ENCODE results near the gene PEX26.

The PEX26 gene

DNA sequence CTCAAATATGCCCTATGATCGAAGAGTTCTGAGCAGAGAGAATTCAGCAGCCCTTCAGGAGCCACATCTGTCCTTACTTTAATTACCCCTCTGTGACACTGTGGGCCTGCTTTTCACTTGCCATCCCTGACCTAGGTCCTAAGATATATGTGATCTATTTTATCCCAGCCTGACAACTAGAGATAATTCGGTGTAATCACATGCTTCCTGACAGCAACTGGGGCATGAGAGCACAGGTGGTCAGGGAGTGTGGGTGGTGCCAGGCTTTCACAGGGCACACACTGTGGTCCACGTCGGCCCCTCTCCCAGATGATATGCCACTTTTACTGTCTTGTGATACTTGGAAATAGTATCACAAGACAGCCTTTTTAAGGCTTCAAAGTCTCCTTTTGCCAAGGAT, 36.7 kb downstream of the PEX26 start:
- Histone ChIP-seq H2BK5ac (ENCODE audit: low read depth, low read length, poor library complexity) (no peak overlapping the region), H3K23ac (ENCODE audit: low read length) (no peak overlapping the region), H3K27me3 (ENCODE audit: insufficient read depth, low read length) (peaks cover 24% of the 10 kb centered on the region), H3K4ac (ENCODE audit: low read depth, low read length) (no peak overlapping the region), H3K27ac (ENCODE audit: low read depth, low read length) (no peak overlapping the region), H3K4me2 (ENCODE audit: low read length) (no peak overlapping the region), H3K36me3 (ENCODE audit: control insufficient read depth in 1 of 2, insufficient read depth in 2 of 2, low read length in 2 of 2) (no peaks in the 10 kb centered on the region), H3K14ac (ENCODE audit: low read length) (no peak overlapping the region), H2AK5ac (ENCODE audit: low read length) (no peak overlapping the region), H3K9ac (ENCODE audit: low read length) (no peak overlapping the region), H2BK120ac (ENCODE audit: insufficient read depth, low read length, poor library complexity) (no peak overlapping the region), H2AFZ (ENCODE audit: insufficient read depth, low read length, poor library complexity) (no peak overlapping the region), H3K18ac (ENCODE audit: low read length) (no peak overlapping the region), H3K9me3 (ENCODE audit: insufficient read depth, low read depth, low read length) (no peaks in the 10 kb centered on the region), H4K91ac (ENCODE audit: low read depth, low read length) (no peak overlapping the region), H3K4me3 (ENCODE audit: low read depth, low read length) (no peak overlapping the region), H3K4me1 (ENCODE audit: control insufficient read depth in 1 of 2, insufficient read depth in 2 of 2, low read length in 2 of 2) (peaks cover 3 to 8% of the 10 kb centered on the region in 2 experiments), H3K79me2 (ENCODE audit: control insufficient read depth, insufficient read depth, low read length, poor library complexity) (no peaks in the 10 kb centered on the region), H2BK12ac (ENCODE audit: low read length) (no peak overlapping the region), H3K79me1 (ENCODE audit: low read length) (no peaks in the 10 kb centered on the region), H4K8ac (ENCODE audit: low read depth, low read length) (no peak overlapping the region), H4K12ac (ENCODE audit: low read depth, low read length) (no peak overlapping the region)
- no peak for DNase-seq
- WGBS (ENCODE audit: extremely low coverage, insufficient coverage, insufficient read length) = no CpG with 5 or more reads among the region's 4 CpGs

DNA sequence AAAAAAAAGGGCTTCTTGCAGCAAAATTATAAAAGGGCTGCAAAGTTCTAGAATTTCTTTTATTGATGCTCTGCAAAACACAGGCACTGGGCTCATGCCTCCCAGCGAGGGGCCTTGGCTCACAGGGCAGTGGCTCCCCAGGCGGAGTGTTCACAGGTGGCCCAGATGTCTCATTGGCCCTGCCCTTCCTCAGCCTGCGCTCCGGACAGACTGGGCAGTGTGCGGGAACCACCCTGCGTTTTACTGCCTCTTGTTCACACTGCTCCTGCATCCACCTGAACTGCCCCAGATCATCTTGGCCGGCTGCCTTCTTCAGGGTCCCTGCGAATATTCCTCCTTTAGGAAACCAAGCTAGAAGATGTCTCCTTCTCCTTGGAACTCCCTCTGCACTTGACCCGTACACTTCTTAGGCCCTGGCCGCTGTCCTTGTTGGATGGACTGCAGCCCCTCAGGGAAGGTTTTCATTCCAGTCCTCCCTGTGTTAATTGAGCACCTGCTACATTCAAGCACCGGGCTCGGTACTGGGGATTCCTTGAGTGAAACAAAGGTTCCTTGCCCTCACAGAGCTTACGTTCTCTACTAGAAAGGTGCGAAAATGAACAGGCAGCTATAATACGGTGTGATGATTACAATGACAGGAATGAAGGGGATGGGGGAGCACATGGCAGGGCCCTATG, 37.3 kb downstream of the PEX26 start:
- H3K4me1 ChIP-seq (ENCODE audit: control insufficient read depth in 1 of 2, insufficient read depth in 2 of 2, low read length in 2 of 2) = peaks cover 3 to 8% of the 10 kb centered on the region in 2 experiments
- WGBS (ENCODE audit: extremely low coverage, insufficient coverage, insufficient read length) = no CpG with 5 or more reads among the region's 15 CpGs
- H3K23ac ChIP-seq (ENCODE audit: low read length) = no peak overlapping the region
- no peak overlapping the region for H2BK120ac ChIP-seq (ENCODE audit: insufficient read depth, low read length, poor library complexity)
- no peak overlapping the region for H4K91ac ChIP-seq (ENCODE audit: low read depth, low read length)
- H3K27me3 ChIP-seq (ENCODE audit: insufficient read depth, low read length) = peaks cover 18% of the 10 kb centered on the region
- H4K8ac ChIP-seq (ENCODE audit: low read depth, low read length) = no peak overlapping the region
- no peak overlapping the region for H3K4ac ChIP-seq (ENCODE audit: low read depth, low read length)
- no peak overlapping the region for H4K12ac ChIP-seq (ENCODE audit: low read depth, low read length)
- no peak overlapping the region for H3K14ac ChIP-seq (ENCODE audit: low read length)
- no peak overlapping the region for H3K4me3 ChIP-seq (ENCODE audit: low read depth, low read length)
- no peak overlapping the region for H3K9ac ChIP-seq (ENCODE audit: low read length)
- no peak for DNase-seq
- no peak overlapping the region for H2AFZ ChIP-seq (ENCODE audit: insufficient read depth, low read length, poor library complexity)
- no peak overlapping the region for H3K27ac ChIP-seq (ENCODE audit: low read depth, low read length)
- no peak overlapping the region for H3K4me2 ChIP-seq (ENCODE audit: low read length)
- H3K79me1 ChIP-seq (ENCODE audit: low read length) = no peaks in the 10 kb centered on the region
- no peaks in the 10 kb centered on the region for H3K9me3 ChIP-seq (ENCODE audit: insufficient read depth, low read depth, low read length)
- H3K18ac ChIP-seq (ENCODE audit: low read length) = no peak overlapping the region
- H2AK5ac ChIP-seq (ENCODE audit: low read length) = no peak overlapping the region
- H2BK5ac ChIP-seq (ENCODE audit: low read depth, low read length, poor library complexity) = no peak overlapping the region
- no peaks in the 10 kb centered on the region for H3K36me3 ChIP-seq (ENCODE audit: control insufficient read depth in 1 of 2, insufficient read depth in 2 of 2, low read length in 2 of 2)
- no peak overlapping the region for H2BK12ac ChIP-seq (ENCODE audit: low read length)
- no peaks in the 10 kb centered on the region for H3K79me2 ChIP-seq (ENCODE audit: control insufficient read depth, insufficient read depth, low read length, poor library complexity)

DNA sequence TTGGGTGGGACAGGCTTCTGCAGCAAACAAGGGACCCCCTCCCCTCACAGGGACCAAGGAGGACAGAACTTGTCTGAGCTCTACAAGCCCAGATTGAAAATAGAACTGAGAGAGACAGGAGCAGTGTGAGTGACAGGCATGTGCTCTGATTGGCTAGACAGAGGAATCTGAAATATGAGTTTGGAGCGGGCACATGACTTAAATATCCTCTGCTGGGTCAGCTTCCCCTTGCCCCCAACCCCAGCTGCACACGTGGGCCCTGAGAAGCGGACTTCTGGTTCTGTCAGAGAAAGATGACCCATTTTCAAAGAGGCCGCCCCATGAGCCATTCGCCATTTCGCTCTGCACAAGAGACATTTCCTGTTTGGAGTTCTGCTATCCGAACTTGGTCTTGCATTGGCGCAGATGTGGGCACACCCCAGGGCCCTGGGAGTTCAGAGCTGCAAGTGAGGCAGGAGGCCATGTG, 38.1 kb downstream of the PEX26 start:
- H4K91ac ChIP-seq (ENCODE audit: low read depth, low read length) = no peak overlapping the region
- H3K14ac ChIP-seq (ENCODE audit: low read length) = no peak overlapping the region
- H3K79me1 ChIP-seq (ENCODE audit: low read length) = no peaks in the 10 kb centered on the region
- no peaks in the 10 kb centered on the region for H3K9me3 ChIP-seq (ENCODE audit: insufficient read depth, low read depth, low read length)
- H3K18ac ChIP-seq (ENCODE audit: low read length) = no peak overlapping the region
- no peak overlapping the region for H2BK5ac ChIP-seq (ENCODE audit: low read depth, low read length, poor library complexity)
- H3K4me2 ChIP-seq (ENCODE audit: low read length) = no peak overlapping the region
- no peaks in the 10 kb centered on the region for H3K36me3 ChIP-seq (ENCODE audit: control insufficient read depth in 1 of 2, insufficient read depth in 2 of 2, low read length in 2 of 2)
- no peak overlapping the region for H2AK5ac ChIP-seq (ENCODE audit: low read length)
- DNase-seq = no peak
- H2BK120ac ChIP-seq (ENCODE audit: insufficient read depth, low read length, poor library complexity) = no peak overlapping the region
- H4K12ac ChIP-seq (ENCODE audit: low read depth, low read length) = no peak overlapping the region
- peaks cover 10% of the 10 kb centered on the region for H3K27me3 ChIP-seq (ENCODE audit: insufficient read depth, low read length)
- no peak overlapping the region for H3K4ac ChIP-seq (ENCODE audit: low read depth, low read length)
- H4K8ac ChIP-seq (ENCODE audit: low read depth, low read length) = no peak overlapping the region
- WGBS (ENCODE audit: extremely low coverage, insufficient coverage, insufficient read length) = no CpG with 5 or more reads among the region's 8 CpGs
- H3K79me2 ChIP-seq (ENCODE audit: control insufficient read depth, insufficient read depth, low read length, poor library complexity) = no peaks in the 10 kb centered on the region
- no peak overlapping the region for H3K27ac ChIP-seq (ENCODE audit: low read depth, low read length)
- peaks cover 0 to under 1% of the 10 kb centered on the region in 2 experiments for H3K4me1 ChIP-seq (ENCODE audit: control insufficient read depth in 1 of 2, insufficient read depth in 2 of 2, low read length in 2 of 2)
- H3K23ac ChIP-seq (ENCODE audit: low read length) = no peak overlapping the region
- H2AFZ ChIP-seq (ENCODE audit: insufficient read depth, low read length, poor library complexity) = no peak overlapping the region
- H3K9ac ChIP-seq (ENCODE audit: low read length) = no peak overlapping the region
- no peak overlapping the region for H3K4me3 ChIP-seq (ENCODE audit: low read depth, low read length)
- no peak overlapping the region for H2BK12ac ChIP-seq (ENCODE audit: low read length)

DNA sequence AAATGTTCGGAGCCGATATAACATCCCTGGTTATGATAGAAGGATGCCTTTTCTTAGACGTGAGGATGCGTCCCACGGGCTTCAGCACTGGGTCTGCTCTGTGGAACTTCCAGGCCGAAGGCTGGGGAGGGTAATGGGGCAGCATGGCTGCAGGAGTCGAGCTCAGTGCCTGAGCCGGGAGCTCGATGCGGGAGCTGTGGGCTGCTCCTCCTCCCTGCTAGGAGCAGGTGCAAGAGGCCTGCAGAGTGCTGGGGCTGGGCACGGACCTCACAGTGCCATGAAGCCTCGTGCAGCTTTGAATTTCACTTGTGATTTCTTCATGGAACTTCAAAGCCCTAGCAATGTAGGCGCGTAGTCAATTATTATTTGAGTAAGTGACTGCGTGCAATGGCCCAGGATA, 38.8 kb downstream of the PEX26 start:
- H3K4me3 ChIP-seq (ENCODE audit: low read depth, low read length) = no peak overlapping the region
- no peak overlapping the region for H4K91ac ChIP-seq (ENCODE audit: low read depth, low read length)
- H3K4ac ChIP-seq (ENCODE audit: low read depth, low read length) = no peak overlapping the region
- H3K23ac ChIP-seq (ENCODE audit: low read length) = no peak overlapping the region
- H3K18ac ChIP-seq (ENCODE audit: low read length) = no peak overlapping the region
- no peak overlapping the region for H2AFZ ChIP-seq (ENCODE audit: insufficient read depth, low read length, poor library complexity)
- H2BK120ac ChIP-seq (ENCODE audit: insufficient read depth, low read length, poor library complexity) = no peak overlapping the region
- H3K27ac ChIP-seq (ENCODE audit: low read depth, low read length) = no peak overlapping the region
- no peak overlapping the region for H4K12ac ChIP-seq (ENCODE audit: low read depth, low read length)
- H2AK5ac ChIP-seq (ENCODE audit: low read length) = no peak overlapping the region
- no peaks in the 10 kb centered on the region for H3K79me1 ChIP-seq (ENCODE audit: low read length)
- DNase-seq = peak in 1 of 2 donors; percentile 9
- no peaks in the 10 kb centered on the region for H3K4me1 ChIP-seq (ENCODE audit: control insufficient read depth in 1 of 2, insufficient read depth in 2 of 2, low read length in 2 of 2)
- H3K27me3 ChIP-seq (ENCODE audit: insufficient read depth, low read length) = peaks cover 3% of the 10 kb centered on the region
- H4K8ac ChIP-seq (ENCODE audit: low read depth, low read length) = no peak overlapping the region
- no peaks in the 10 kb centered on the region for H3K9me3 ChIP-seq (ENCODE audit: insufficient read depth, low read depth, low read length)
- H3K79me2 ChIP-seq (ENCODE audit: control insufficient read depth, insufficient read depth, low read length, poor library complexity) = no peaks in the 10 kb centered on the region
- no peak overlapping the region for H2BK12ac ChIP-seq (ENCODE audit: low read length)
- no peak overlapping the region for H3K4me2 ChIP-seq (ENCODE audit: low read length)
- H3K36me3 ChIP-seq (ENCODE audit: control insufficient read depth in 1 of 2, insufficient read depth in 2 of 2, low read length in 2 of 2) = no peaks in the 10 kb centered on the region
- no peak overlapping the region for H3K14ac ChIP-seq (ENCODE audit: low read length)
- no CpG with 5 or more reads among the region's 15 CpGs for WGBS (ENCODE audit: extremely low coverage, insufficient coverage, insufficient read length)
- H2BK5ac ChIP-seq (ENCODE audit: low read depth, low read length, poor library complexity) = no peak overlapping the region
- no peak overlapping the region for H3K9ac ChIP-seq (ENCODE audit: low read length)

Data from trophoblast cell (in vitro differentiated cells and primary cell).